ENCODE measurements around the gene FAM149A.

FAM149A gene

GRCh38 chr4:186104114-186104889 lies at the start of gene FAM149A:
Gene FAM149A, plus strand, starts transcription at chr4:186104704.
- TF ChIP-seq BHLHE40 (IDR thresholded peaks at IDR 0.05; ENCODE audit: borderline replicate concordance), result no peak
- ChIA-PET CTCF (interaction anchor here (1.0 kb wide), 1 partner anchor 33 kb away, joined by 4 read pairs; no protein-coding TSS in a partner anchor), POLR2A (interaction anchor here (1.6 kb wide), 1 partner anchor 25 kb away, joined by 5 read pairs; no protein-coding TSS in a partner anchor)
- peak; percentile 22 for DNase-seq (ENCODE audit: extremely low spot score)

GRCh38 chr4:186058253-186058979 lies 46.1 kb upstream of the FAM149A start:
- POLR2A ChIA-PET, result no interaction called here
- TF ChIP-seq FOXA1 (IDR thresholded peaks at IDR 0.05) (no peak), ELF4 (IDR thresholded peaks at IDR 0.05) (no peak), FOXM1 (IDR thresholded peaks at IDR 0.05; ENCODE audit: borderline replicate concordance) (no peak), NFRKB (IDR thresholded peaks at IDR 0.05) (no peak)
- no peak for DNase-seq (ENCODE audit: extremely low spot score)
- CTCF ChIA-PET, result interaction anchor here (0.7 to 1.2 kb wide), 2 partner anchors 10 to 91 kb away, joined by 3 read pairs; no protein-coding TSS in a partner anchor

- TF ChIP-seq FOXA1 (IDR thresholded peaks at IDR 0.05) (no peak), LEF1 (IDR thresholded peaks at IDR 0.05; ENCODE audit: borderline replicate concordance) (no peak), ARNT (IDR thresholded peaks at IDR 0.05) (no peak), ZNF384 (IDR thresholded peaks at IDR 0.05) (no peak), SUZ12 (IDR thresholded peaks at IDR 0.05) (no peak), L3MBTL2 (conservative IDR thresholded peaks at IDR 0.05) (no peak), BHLHE40 (IDR thresholded peaks at IDR 0.05; ENCODE audit: borderline replicate concordance) (no peak), SP1 (IDR thresholded peaks at IDR 0.05) (no peak), ELF4 (IDR thresholded peaks at IDR 0.05) (no peak), HDGF (IDR thresholded peaks at IDR 0.05; ENCODE audit: borderline replicate concordance) (no peak)
- POLR2A ChIA-PET, result no interaction called here
- CTCF ChIA-PET, result interaction anchor here (1.2 kb wide), 1 partner anchor 9 kb away, joined by 3 read pairs; no protein-coding TSS in a partner anchor
- no peak for DNase-seq (ENCODE audit: extremely low spot score)
These were observed 45.6 kb upstream of the FAM149A start for GRCh38 chr4:186058980-186059316.

- ChIA-PET POLR2A (no interaction called here), CTCF (interaction anchor here (0.6 to 1.5 kb wide), 2 partner anchors 10 to 71 kb away, joined by 3 to 5 read pairs; no protein-coding TSS in a partner anchor)
- DNase-seq (ENCODE audit: extremely low spot score), result no peak
- TF ChIP-seq FOXA1 (IDR thresholded peaks at IDR 0.05) (no peak), BHLHE40 (IDR thresholded peaks at IDR 0.05; ENCODE audit: borderline replicate concordance) (no peak), ZNF384 (IDR thresholded peaks at IDR 0.05) (no peak), TARDBP (IDR thresholded peaks at IDR 0.05) (no peak), FOXM1 (IDR thresholded peaks at IDR 0.05; ENCODE audit: borderline replicate concordance) (no peak), L3MBTL2 (conservative IDR thresholded peaks at IDR 0.05) (no peak), FOXK2 (IDR thresholded peaks at IDR 0.05) (no peak), HDGF (IDR thresholded peaks at IDR 0.05; ENCODE audit: borderline replicate concordance) (no peak), CTBP1 (IDR thresholded peaks at IDR 0.05; ENCODE audit: borderline replicate concordance) (no peak), NFRKB (IDR thresholded peaks at IDR 0.05) (no peak), ELF4 (IDR thresholded peaks at IDR 0.05) (no peak), PKNOX1 (IDR thresholded peaks at IDR 0.05) (no peak), ARNT (IDR thresholded peaks at IDR 0.05) (no peak), LEF1 (IDR thresholded peaks at IDR 0.05; ENCODE audit: borderline replicate concordance) (no peak), SP1 (IDR thresholded peaks at IDR 0.05) (no peak), SUZ12 (IDR thresholded peaks at IDR 0.05) (no peak)
These were observed 42.6 kb upstream of the FAM149A start for GRCh38 chr4:186061921-186062320.

- DNase-seq (ENCODE audit: extremely low spot score), result peak; percentile 27
- POLR2A ChIA-PET, result interaction anchor here (0.5 to 1.9 kb wide), 8 partner anchors 11 to 124 kb away, joined by 3 to 6 read pairs (median 4); no protein-coding TSS in a partner anchor
- TF ChIP-seq SUZ12 (IDR thresholded peaks at IDR 0.05) (no peak), LEF1 (IDR thresholded peaks at IDR 0.05; ENCODE audit: borderline replicate concordance) (no peak), FOXA1 (IDR thresholded peaks at IDR 0.05) (no peak), ELF4 (IDR thresholded peaks at IDR 0.05) (no peak), TARDBP (IDR thresholded peaks at IDR 0.05) (no peak), FOXM1 (IDR thresholded peaks at IDR 0.05; ENCODE audit: borderline replicate concordance) (no peak), PKNOX1 (IDR thresholded peaks at IDR 0.05) (0 out of 2 replicates have a peak, but pooled peaks have one; percentile 13), BHLHE40 (IDR thresholded peaks at IDR 0.05; ENCODE audit: borderline replicate concordance) (no peak)
These were observed 36.6 kb upstream of the FAM149A start for GRCh38 chr4:186067757-186068385.

GRCh38 chr4:186068581-186069348 lies 35.7 kb upstream of the FAM149A start, which contains the start of gene TLR3:
Gene TLR3, plus strand, starts transcription at chr4:186069156. Its CDS starts 7,464 bp downstream, at chr4:186076620.
- TF ChIP-seq ZNF384 (IDR thresholded peaks at IDR 0.05) (no peak), LEF1 (IDR thresholded peaks at IDR 0.05; ENCODE audit: borderline replicate concordance) (no peak), TARDBP (IDR thresholded peaks at IDR 0.05) (no peak), SP1 (IDR thresholded peaks at IDR 0.05) (no peak), HDGF (IDR thresholded peaks at IDR 0.05; ENCODE audit: borderline replicate concordance) (no peak), FOXA1 (IDR thresholded peaks at IDR 0.05) (no peak), BHLHE40 (IDR thresholded peaks at IDR 0.05; ENCODE audit: borderline replicate concordance) (no peak), SUZ12 (IDR thresholded peaks at IDR 0.05) (no peak), ARNT (IDR thresholded peaks at IDR 0.05) (no peak), FOXM1 (IDR thresholded peaks at IDR 0.05; ENCODE audit: borderline replicate concordance) (no peak), FOXK2 (IDR thresholded peaks at IDR 0.05) (no peak), L3MBTL2 (conservative IDR thresholded peaks at IDR 0.05) (no peak)
- ChIA-PET POLR2A (interaction anchor here (0.6 to 1.9 kb wide), 7 partner anchors 10 to 93 kb away, joined by 3 to 6 read pairs (median 4); no protein-coding TSS in a partner anchor), CTCF (interaction anchor here (0.6 to 3.7 kb wide), 17 partner anchors 10 to 518 kb away, joined by 3 to 63 read pairs (median 4); no protein-coding TSS in a partner anchor)
- DNase-seq (ENCODE audit: extremely low spot score), result no peak

More at GRCh38 chr4:186067757-186068385, 36.6 kb upstream of the FAM149A start:
- CTCF ChIA-PET, result interaction anchor here (0.5 to 3.7 kb wide), 16 partner anchors 9 to 640 kb away, joined by 3 to 63 read pairs (median 4); no protein-coding TSS in a partner anchor

All from HEK293T (cell line).